Thyroid gland (tissue), 4 donors: Measurements from ENCODE around the gene FASTK. TPM values are rescaled to one million over a fixed set of nuclear protein-coding genes. Genes with fewer than 3 reads are reported as not detected.

Source experiments
- DNase-seq, 2 donors: peaks; one replicate each; pipeline ENCODE4 v3.0.0-alpha.2; 2019
- H3K27ac ChIP-seq, 3 donors: fragments of 200-600 bp; sonication (generic); 1 replicate in 2 of 3; 2 replicates in 1 of 3; pipeline ENCODE4 v1.5.1; 2016 to 2019; ENCODE audit warnings: mild to moderate bottlenecking in 1 of 3, moderate library complexity in 1 of 3
- H3K27me3 ChIP-seq: fragments of 200-600 bp; sonication (generic); one replicate; pipeline ENCODE4 v1.5.1; 2019
- H3K36me3 ChIP-seq, 2 donors: fragments of 200-600 bp; sonication (generic); one replicate each; pipeline ENCODE4 v1.5.1; 2016 to 2019
- H3K4me1 ChIP-seq, 2 donors: fragments of 200-600 bp; sonication (generic); one replicate each; pipeline ENCODE4 v1.5.1; 2017 to 2019
- H3K4me3 ChIP-seq, 3 donors: fragments of 200-600 bp; sonication (generic); replicated peaks in 1 of 3; 1 replicate in 2 of 3; 2 replicates in 1 of 3; pipeline ENCODE4 v1.5.1; 2016; ENCODE audit warnings: mild to moderate bottlenecking in 1 of 3
- H3K9me3 ChIP-seq: fragments of 200-600 bp; sonication (generic); one replicate; pipeline ENCODE4 v1.5.1; 2017
- POLR2A ChIP-seq, 2 donors: fragments of 450-650 bp; IDR thresholded peaks; one replicate each; pipeline ENCODE4 v1.6.1; 2017; ENCODE audit warnings: antibody characterized with exemption in 2 of 2, mild to moderate bottlenecking in 2 of 2, moderate library complexity in 1 of 2
- WGBS, 2 donors: methylation state at CpG; one replicate each; pipeline ENCODE4 v1.1.5; 2017; 5-methylcytosine and 5-hydroxymethylcytosine counted together
- intact Hi-C: fragments of 100-400 bp; cut with DNase I; formaldehyde crosslinking; loops from one replicate; pipeline ENCODE4 v1.15.1; 2023
- total RNA-seq, 4 donors: library from RNA; depleted of rRNA; stranded (reverse); fragments of >200 nt; gene quantifications; one replicate each; pipeline ENCODE4 v1.2.3, GENCODE V29; 2016
- TF ChIP-seq, protein P1 (sequence below), 6 experiments: fragments of 200-600 bp in 3 of 6; fragments of 450-650 bp in 3 of 6; sonication (generic) in 3 of 6; IDR thresholded peaks; one replicate each; pipeline ENCODE4 v1.5.1; 2016 to 2019; ENCODE audit warnings: antibody characterized with exemption in 6 of 6, mild to moderate bottlenecking in 2 of 6, inconsistent platforms in 1 of 6, moderate library complexity in 1 of 6

FASTK gene
- total RNA-seq, 4 donors from 2014 or later: 71.8 to 114 (median 78.8) TPM

DNA sequence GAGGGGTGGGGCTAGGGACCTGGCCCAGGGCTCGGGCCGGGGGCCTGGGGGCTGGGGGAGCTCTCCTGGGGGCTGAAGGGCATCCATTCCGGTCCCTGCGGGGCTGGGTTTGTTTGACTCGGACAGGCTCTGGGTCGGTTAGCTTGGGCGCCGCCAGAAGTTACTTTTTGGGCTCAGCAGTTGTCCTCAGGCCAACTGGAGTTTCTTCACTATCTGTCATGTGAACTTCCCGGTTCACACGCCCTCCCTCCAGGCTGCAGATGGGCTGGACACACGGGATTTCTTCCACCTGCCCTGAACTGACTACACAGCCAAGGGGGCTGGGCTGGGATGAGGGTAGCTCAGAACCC lies 17.4 kb downstream of the FASTK start:
- intact Hi-C loops: no loop called here
- WGBS, 2 donors: 67 to 72% methylated on average over 3 to 6 of the region's 11 CpGs
- Histone ChIP-seq H3K27ac (peak overlapping the region in 1 of 3 donors; percentile 5), H3K4me1 (peaks cover 26 to 36% of the 10 kb centered on the region in 2 donors), H3K9me3 (no peaks in the 10 kb centered on the region), H3K27me3 (no peaks in the 10 kb centered on the region), H3K4me3 (no peak overlapping the region), H3K36me3 (peaks cover 31 to 37% of the 10 kb centered on the region in 2 donors)
- TF ChIP-seq POLR2A (IDR thresholded peaks at IDR 0.05): no peak
- TF ChIP-seq, protein P1, sequence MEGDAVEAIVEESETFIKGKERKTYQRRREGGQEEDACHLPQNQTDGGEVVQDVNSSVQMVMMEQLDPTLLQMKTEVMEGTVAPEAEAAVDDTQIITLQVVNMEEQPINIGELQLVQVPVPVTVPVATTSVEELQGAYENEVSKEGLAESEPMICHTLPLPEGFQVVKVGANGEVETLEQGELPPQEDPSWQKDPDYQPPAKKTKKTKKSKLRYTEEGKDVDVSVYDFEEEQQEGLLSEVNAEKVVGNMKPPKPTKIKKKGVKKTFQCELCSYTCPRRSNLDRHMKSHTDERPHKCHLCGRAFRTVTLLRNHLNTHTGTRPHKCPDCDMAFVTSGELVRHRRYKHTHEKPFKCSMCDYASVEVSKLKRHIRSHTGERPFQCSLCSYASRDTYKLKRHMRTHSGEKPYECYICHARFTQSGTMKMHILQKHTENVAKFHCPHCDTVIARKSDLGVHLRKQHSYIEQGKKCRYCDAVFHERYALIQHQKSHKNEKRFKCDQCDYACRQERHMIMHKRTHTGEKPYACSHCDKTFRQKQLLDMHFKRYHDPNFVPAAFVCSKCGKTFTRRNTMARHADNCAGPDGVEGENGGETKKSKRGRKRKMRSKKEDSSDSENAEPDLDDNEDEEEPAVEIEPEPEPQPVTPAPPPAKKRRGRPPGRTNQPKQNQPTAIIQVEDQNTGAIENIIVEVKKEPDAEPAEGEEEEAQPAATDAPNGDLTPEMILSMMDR (IDR thresholded peaks at IDR 0.05): no peak
- no peak for DNase-seq

DNA sequence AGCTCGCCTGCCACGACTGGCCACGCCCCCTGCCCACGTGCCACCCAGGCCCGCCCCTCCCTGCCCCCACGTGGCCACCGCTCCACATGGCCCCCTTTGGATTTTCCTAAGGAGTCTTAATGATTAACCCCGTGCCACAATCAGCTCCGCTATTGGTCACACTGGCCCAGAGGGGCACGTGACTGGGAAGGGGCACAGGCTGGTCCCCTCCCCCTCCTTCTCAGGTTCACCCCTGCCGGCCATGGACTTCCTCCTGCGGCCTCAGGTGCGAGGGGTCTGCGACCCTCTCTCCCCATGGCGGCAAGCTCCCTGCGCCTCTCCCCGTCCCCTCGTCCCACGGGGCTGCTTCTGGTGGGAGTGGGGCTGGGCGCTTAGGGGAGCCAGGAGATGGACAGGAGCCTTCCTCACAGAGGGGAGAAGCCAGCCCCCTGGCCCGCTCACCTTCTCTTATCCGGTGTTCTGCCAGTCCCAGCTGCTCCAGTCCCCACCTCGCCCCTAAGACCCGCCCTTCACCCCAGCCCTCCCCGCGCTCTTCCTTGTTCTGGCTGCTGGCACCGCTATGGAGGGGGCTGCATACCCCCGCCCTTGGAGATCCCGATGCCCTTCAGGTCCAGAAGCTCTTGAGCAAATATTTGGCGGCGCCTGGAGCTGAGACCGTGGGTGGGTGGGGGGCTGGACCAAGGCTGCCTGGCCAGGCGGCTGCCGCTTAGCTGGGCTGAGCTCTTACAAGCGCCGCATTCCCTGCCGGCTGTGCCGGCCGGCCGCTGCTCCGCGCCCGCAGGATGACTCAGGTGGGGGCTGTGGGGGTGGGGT lies 18.0 kb downstream of the FASTK start:
- no peak for TF ChIP-seq POLR2A (IDR thresholded peaks at IDR 0.05)
- TF ChIP-seq, protein P1 (IDR thresholded peaks at IDR 0.05): no peak
- H3K27ac ChIP-seq: peak overlapping the region in 1 of 3 donors; percentile 5
- H3K27me3 ChIP-seq: no peaks in the 10 kb centered on the region
- H3K4me1 ChIP-seq: peaks cover 26 to 36% of the 10 kb centered on the region in 2 donors
- WGBS, 2 donors: 64 to 70% methylated on average over 27 to 32 of the region's 43 CpGs
- H3K4me3 ChIP-seq: no peak overlapping the region
- peaks cover 25 to 31% of the 10 kb centered on the region in 2 donors for H3K36me3 ChIP-seq
- no peak for DNase-seq
- intact Hi-C loops: no loop called here
- no peaks in the 10 kb centered on the region for H3K9me3 ChIP-seq

DNA sequence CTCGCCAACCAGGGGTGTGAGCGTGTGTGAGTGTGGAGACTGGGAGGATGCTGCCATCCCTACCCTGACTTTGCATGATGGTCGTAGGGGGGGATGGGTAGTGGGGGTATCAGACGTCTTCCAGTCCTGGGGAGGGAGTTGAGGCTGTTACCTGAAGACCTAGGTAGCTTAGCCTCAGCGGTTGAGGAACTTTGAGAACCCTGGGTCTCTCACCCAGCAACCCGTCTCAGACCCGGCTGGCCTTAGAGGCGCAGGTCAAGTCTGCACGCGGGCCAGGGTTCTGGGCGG lies 18.6 kb downstream of the FASTK start:
- Histone ChIP-seq H3K27me3 (no peaks in the 10 kb centered on the region), H3K36me3 (peaks cover 20 to 27% of the 10 kb centered on the region in 2 donors), H3K4me3 (no peak overlapping the region), H3K27ac (no peak overlapping the region), H3K4me1 (peaks cover 31 to 40% of the 10 kb centered on the region in 2 donors), H3K9me3 (no peaks in the 10 kb centered on the region)
- 66 to 68% methylated on average over 4 to 10 of the region's 11 CpGs for WGBS, 2 donors
- no peak for TF ChIP-seq POLR2A (IDR thresholded peaks at IDR 0.05)
- TF ChIP-seq, protein P1 (IDR thresholded peaks at IDR 0.05): no peak
- intact Hi-C loops: no loop called here
- DNase-seq: no peak

DNA sequence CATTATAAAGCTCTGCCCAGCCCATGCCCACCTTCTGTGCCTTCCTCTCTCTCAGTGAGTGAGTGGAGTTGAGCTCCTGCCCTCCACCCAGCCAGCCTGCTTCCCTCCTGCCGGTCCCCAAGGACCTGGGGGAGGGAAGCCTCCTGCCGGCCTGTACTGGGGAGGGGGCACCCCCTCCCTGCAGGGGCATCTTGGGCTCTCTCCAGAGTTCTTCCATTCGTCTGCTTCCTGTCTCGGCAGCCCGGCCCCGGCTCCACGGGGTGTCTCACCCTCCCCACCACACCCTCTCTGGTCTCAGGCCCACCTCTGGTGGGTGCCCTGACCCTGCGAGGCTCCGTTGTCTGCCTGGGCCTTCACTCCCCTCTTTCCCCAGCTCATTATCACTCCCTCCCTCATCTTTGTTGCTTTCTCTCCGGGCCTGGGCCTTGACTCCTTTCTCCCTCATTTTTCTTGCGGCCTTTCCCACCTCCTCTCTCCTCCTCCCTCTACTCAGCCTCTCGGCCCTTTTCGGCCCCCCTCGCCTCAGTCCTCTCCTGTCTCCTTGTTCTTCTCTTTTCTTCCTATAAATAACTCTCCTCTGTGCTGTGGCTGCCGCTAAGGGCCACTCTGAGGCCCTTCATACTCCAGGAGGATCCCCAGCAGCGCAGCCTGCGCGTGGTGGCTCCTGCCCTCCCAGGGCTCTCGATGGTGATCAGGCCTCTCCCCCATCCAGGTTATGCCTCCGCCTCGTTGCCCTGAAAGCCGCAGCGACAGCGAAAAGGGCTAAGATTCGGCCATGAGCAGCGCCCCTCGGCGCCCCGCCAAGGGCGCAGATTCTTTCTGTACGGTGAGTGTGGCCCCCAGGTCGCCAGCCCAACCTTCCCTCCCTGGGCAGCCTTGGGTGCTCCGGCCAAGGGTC lies 19.1 kb downstream of the FASTK start:
- peaks cover 15 to 21% of the 10 kb centered on the region in 2 donors for H3K36me3 ChIP-seq
- DNase-seq: peak; percentile 75 to 90
- H3K27me3 ChIP-seq: no peaks in the 10 kb centered on the region
- H3K4me1 ChIP-seq: peaks cover 35 to 46% of the 10 kb centered on the region in 2 donors
- peak overlapping the region; percentile 35 to 98 (median 58) for H3K27ac ChIP-seq
- WGBS, 2 donors: 31 to 43% methylated on average over 32 to 33 of the region's 33 CpGs
- no peaks in the 10 kb centered on the region for H3K9me3 ChIP-seq
- no peak for TF ChIP-seq POLR2A (IDR thresholded peaks at IDR 0.05)
- TF ChIP-seq, protein P1 (IDR thresholded peaks at IDR 0.05): no peak
- H3K4me3 ChIP-seq: no peak overlapping the region
- intact Hi-C loops: no loop called here
